CD4-positive, alpha-beta memory T cell (primary cell): ENCODE measurements around the gene NNT. TPM values are rescaled to one million over a fixed set of nuclear protein-coding genes. Genes with fewer than 3 reads are reported as not detected.

Source experiments
- CTCF ChIA-PET: fragments of 350-600 bp; sonication (Branson Sonifier 250); formaldehyde crosslinking; loops from one replicate; lab custom pipeline; 2021; ENCODE audit warnings: inconsistent platforms; ENCODE audit not compliant: partially characterized antibody; lab: Charles Lee
- POLR2A ChIA-PET: fragments of 350-600 bp; sonication (Branson Sonifier 250); formaldehyde crosslinking; loops from one replicate; lab custom pipeline; 2021; ENCODE audit not compliant: partially characterized antibody; lab: Charles Lee
- DNase-seq, 5 donors: peaks; one replicate each; pipeline versions ENCODE4 v3.0.0 to v3.0.0-alpha.2; 2020 to 2022; ENCODE audit warnings: mixed read lengths in 1 of 5
- H3K27ac ChIP-seq: one replicate; pipeline ENCODE4 v1.7.0; 2013; ENCODE audit warnings: low read depth, low read length
- H3K27me3 ChIP-seq: 2 replicates; pipeline ENCODE4 v1.7.0; 2013; ENCODE audit warnings: mild to moderate bottlenecking, low read length, moderate library complexity; ENCODE audit not compliant: insufficient read depth
- H3K36me3 ChIP-seq: 2 replicates; pipeline ENCODE4 v1.7.0; 2013; ENCODE audit warnings: mild to moderate bottlenecking, low read length, moderate library complexity; ENCODE audit not compliant: insufficient read depth
- H3K4me1 ChIP-seq: 2 replicates; pipeline ENCODE4 v1.7.0; 2013; ENCODE audit warnings: mild to moderate bottlenecking, low read length, moderate library complexity; ENCODE audit not compliant: insufficient read depth
- H3K4me3 ChIP-seq, 2 donors: one replicate each; pipeline ENCODE4 v1.7.0; 2013; ENCODE audit warnings: low read length in 2 of 2, mild to moderate bottlenecking in 1 of 2
- H3K9me3 ChIP-seq, 2 donors: one replicate each; pipeline ENCODE4 v1.7.0; 2013; ENCODE audit warnings: low read length in 2 of 2, control low read depth in 1 of 2; ENCODE audit not compliant: control insufficient read depth in 1 of 2
- H3K27ac Mint-ChIP-seq, 7 donors: one replicate each; pipeline ENCODE4 v1.8.0; 2020 to 2021; ENCODE audit warnings: mixed read lengths in 7 of 7, mild to moderate bottlenecking in 6 of 7, inconsistent platforms in 3 of 7, moderate library complexity in 3 of 7
- H3K27me3 Mint-ChIP-seq, 2 donors: one replicate each; pipeline ENCODE4 v1.8.0; 2020 to 2021; ENCODE audit warnings: mixed read lengths in 2 of 2
- H3K36me3 Mint-ChIP-seq, 2 donors: one replicate each; pipeline ENCODE4 v1.8.0; 2020 to 2021; ENCODE audit warnings: mixed read lengths in 2 of 2, inconsistent platforms in 1 of 2, mild to moderate bottlenecking in 1 of 2
- H3K4me1 Mint-ChIP-seq, 4 donors: one replicate each; pipeline ENCODE4 v1.8.0; 2020 to 2021; ENCODE audit warnings: mixed read lengths in 4 of 4, mild to moderate bottlenecking in 1 of 4
- H3K4me3 Mint-ChIP-seq, 8 donors: one replicate each; pipeline ENCODE4 v1.8.0; 2020 to 2021; ENCODE audit warnings: mixed read lengths in 8 of 8, mild to moderate bottlenecking in 7 of 8, moderate library complexity in 6 of 8, inconsistent platforms in 3 of 8
- H3K9me3 Mint-ChIP-seq, 8 donors: one replicate each; pipeline ENCODE4 v1.8.0; 2020 to 2021; ENCODE audit warnings: mixed read lengths in 8 of 8, mild to moderate bottlenecking in 5 of 8, inconsistent platforms in 3 of 8, moderate library complexity in 1 of 8
- intact Hi-C: fragments of 100-400 bp; cut with micrococcal nuclease; formaldehyde crosslinking; loops from one replicate; pipeline ENCODE4 v1.15.1; 2023
- polyA plus RNA-seq, 2 donors: library from polyadenylated mRNA; unstranded; fragments of 300-500 nt; fragmentation: Illumina TruSeq; gene quantifications; one replicate each; pipeline ENCODE4 v1.2.3, GENCODE V29; 2021
- total RNA-seq, 2 experiments: library from RNA; stranded (reverse); gene quantifications; one replicate each; pipeline ENCODE4 v1.2.3, GENCODE V29; 2021

The NNT gene
- total and polyA plus RNA-seq, 4 experiments from 2014 or later = 47.0 to 74.7 (median 56.8) TPM

- H3K4me3 Mint-ChIP-seq = peak within 1 kb of the TSS; percentile 91 to 98 (median 94)
- peaks cover 0 to 14% of the 10 kb centered on the region in 2 donors for H3K36me3 Mint-ChIP-seq
- H3K27me3 Mint-ChIP-seq = no peaks in the 10 kb centered on the region
- ChIA-PET CTCF (interaction anchor here (0.6 to 5.8 kb wide), 6 partner anchors 43 to 73 kb away, joined by 3 to 36 read pairs (median 8); partner anchors contain the start of genes NNT and TMEM267), POLR2A (interaction anchor here (0.6 to 9.5 kb wide), 12 partner anchors 13 to 1653 kb away, joined by 3 to 124 read pairs (median 4); partner anchors contain the start of genes C5orf34, HMGCS1, NNT and RIMOC1)
- H3K9me3 ChIP-seq = no peaks in the 10 kb centered on the region
- peak; percentile 86 to 91 (median 88) for DNase-seq
- H3K36me3 ChIP-seq = no peaks in the 10 kb centered on the region
- peak within 1 kb of the TSS; percentile 84 for H3K27ac ChIP-seq
- intact Hi-C loops = loop anchor here (1.0 to 5.0 kb wide), 8 partner anchors 42 to 1250 kb away; partner anchors contain the start of genes C5orf34, HMGCS1, MRPS30 and NNT
- peak within 1 kb of the TSS; percentile 93 to 99 (median 97) for H3K27ac Mint-ChIP-seq
- peak within 1 kb of the TSS; percentile 79 to 84 for H3K4me3 ChIP-seq
- peaks cover 41% of the 10 kb centered on the region for H3K4me1 ChIP-seq
- peaks cover 7 to 13% (median 10%) of the 10 kb centered on the region in 4 donors for H3K4me1 Mint-ChIP-seq
- no peaks in the 10 kb centered on the region for H3K27me3 ChIP-seq
- no peaks in the 10 kb centered on the region for H3K9me3 Mint-ChIP-seq
These were observed 46.0 kb upstream of the NNT start, which contains the start of gene PAIP1 for GRCh38 chr5:43556857-43557542. PAIP1 (minus strand) TSS chr5:43557077; CDS start chr5:43556846, 231 bp downstream.

GRCh38 chr5:43560128-43560527, 42.9 kb upstream of the NNT start:
- Mint-ChIP-seq H3K4me3 (peak overlapping the region in 3 of 8 donors; percentile 30 to 65 (median 41)), H3K4me1 (peaks cover 7 to 13% (median 8%) of the 10 kb centered on the region in 4 donors), H3K27me3 (no peaks in the 10 kb centered on the region), H3K27ac (peak overlapping the region in 1 of 7 donors; percentile 11), H3K36me3 (peaks cover 0 to 13% of the 10 kb centered on the region in 2 donors), H3K9me3 (no peaks in the 10 kb centered on the region)
- Histone ChIP-seq H3K27me3 (no peaks in the 10 kb centered on the region), H3K4me3 (no peak overlapping the region), H3K27ac (no peak overlapping the region), H3K9me3 (no peaks in the 10 kb centered on the region), H3K4me1 (peaks cover 9% of the 10 kb centered on the region), H3K36me3 (no peaks in the 10 kb centered on the region)
- POLR2A ChIA-PET = interaction anchor here (1.4 to 9.5 kb wide), 2 partner anchors 43 to 75 kb away, joined by 5 to 124 read pairs; partner anchors contain the start of genes NNT and TMEM267
- CTCF ChIA-PET = interaction anchor here (1.8 to 2.1 kb wide), 2 partner anchors 42 to 74 kb away, joined by 4 to 9 read pairs; partner anchors contain the start of gene NNT
- no peak for DNase-seq
- intact Hi-C loops = no loop called here

DNA sequence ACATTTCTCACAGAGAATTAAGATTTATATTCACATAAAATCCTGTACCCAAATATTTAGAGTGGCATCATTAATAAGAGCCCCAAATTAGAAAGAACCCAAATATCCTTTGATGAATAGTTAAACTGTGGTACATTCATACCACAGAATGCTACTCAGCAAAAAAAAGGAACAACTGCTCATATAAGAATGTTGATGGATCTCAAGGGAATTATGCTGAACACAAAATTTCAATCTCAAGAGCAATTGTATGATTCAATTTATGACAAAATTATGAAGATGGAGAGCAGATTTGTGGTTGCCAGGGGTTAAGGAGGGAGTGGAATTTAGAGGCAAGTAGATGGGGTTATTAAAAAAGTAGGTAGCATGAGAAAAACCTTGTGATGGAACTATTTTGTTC, 41.6 kb upstream of the NNT start:
- Mint-ChIP-seq H3K4me1 (peaks cover 4 to 13% (median 6%) of the 10 kb centered on the region in 4 donors), H3K27ac (no peak overlapping the region), H3K27me3 (no peaks in the 10 kb centered on the region), H3K36me3 (peaks cover 0 to 5% of the 10 kb centered on the region in 2 donors), H3K4me3 (no peak overlapping the region), H3K9me3 (no peaks in the 10 kb centered on the region)
- Histone ChIP-seq H3K4me3 (no peak overlapping the region), H3K27ac (no peak overlapping the region), H3K27me3 (no peaks in the 10 kb centered on the region), H3K36me3 (no peaks in the 10 kb centered on the region), H3K4me1 (no peaks in the 10 kb centered on the region), H3K9me3 (no peaks in the 10 kb centered on the region)
- intact Hi-C loops = no loop called here
- POLR2A ChIA-PET = no interaction called here
- no peak for DNase-seq
- CTCF ChIA-PET = no interaction called here

DNA sequence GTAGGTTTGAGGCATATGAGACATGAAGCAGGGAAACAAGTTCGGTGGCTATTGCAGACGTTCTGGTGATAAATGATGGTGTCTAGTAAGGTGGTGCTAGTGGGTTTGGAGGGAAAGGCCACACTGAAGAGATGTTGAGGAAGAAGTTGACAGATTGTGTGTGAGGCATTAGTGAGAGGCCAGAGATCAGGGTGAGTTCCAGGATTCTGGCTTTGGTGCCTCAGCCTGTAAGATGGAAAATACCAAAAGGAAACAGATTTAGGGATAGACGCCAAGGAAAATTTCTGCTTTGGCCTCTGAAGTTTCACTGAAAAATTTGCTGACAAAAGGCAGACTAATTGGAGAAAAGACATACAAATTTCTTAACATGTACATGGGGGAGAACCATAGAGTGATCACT, 39.7 kb upstream of the NNT start:
- DNase-seq = no peak
- H3K4me1 ChIP-seq = no peaks in the 10 kb centered on the region
- H3K9me3 ChIP-seq = no peaks in the 10 kb centered on the region
- Mint-ChIP-seq H3K4me1 (peaks cover 0 to 3% (median 1%) of the 10 kb centered on the region in 4 donors), H3K27ac (no peak overlapping the region), H3K9me3 (no peaks in the 10 kb centered on the region), H3K4me3 (no peak overlapping the region), H3K27me3 (no peaks in the 10 kb centered on the region), H3K36me3 (no peaks in the 10 kb centered on the region)
- CTCF ChIA-PET = no interaction called here
- POLR2A ChIA-PET = no interaction called here
- no peak overlapping the region for H3K4me3 ChIP-seq
- no peak overlapping the region for H3K27ac ChIP-seq
- H3K27me3 ChIP-seq = no peaks in the 10 kb centered on the region
- H3K36me3 ChIP-seq = no peaks in the 10 kb centered on the region
- intact Hi-C loops = no loop called here

- Mint-ChIP-seq H3K27ac (no peak overlapping the region), H3K4me3 (no peak overlapping the region)
- CTCF ChIA-PET = no interaction called here
These were observed 38.6 kb upstream of the NNT start for GRCh38 chr5:43564289-43564850.

GRCh38 chr5:43565043-43565442, 37.9 kb upstream of the NNT start:
- Mint-ChIP-seq H3K27me3 (no peaks in the 10 kb centered on the region), H3K36me3 (no peaks in the 10 kb centered on the region), H3K27ac (no peak overlapping the region), H3K9me3 (no peaks in the 10 kb centered on the region), H3K4me1 (no peaks in the 10 kb centered on the region), H3K4me3 (no peak overlapping the region)
- H3K36me3 ChIP-seq = no peaks in the 10 kb centered on the region
- CTCF ChIA-PET = no interaction called here
- no peak overlapping the region for H3K27ac ChIP-seq
- intact Hi-C loops = no loop called here
- no peaks in the 10 kb centered on the region for H3K4me1 ChIP-seq
- H3K4me3 ChIP-seq = no peak overlapping the region
- DNase-seq = no peak
- H3K9me3 ChIP-seq = no peaks in the 10 kb centered on the region
- POLR2A ChIA-PET = no interaction called here
- no peaks in the 10 kb centered on the region for H3K27me3 ChIP-seq

More at GRCh38 chr5:43564289-43564850, 38.6 kb upstream of the NNT start:
- Histone ChIP-seq H3K9me3 (no peaks in the 10 kb centered on the region), H3K36me3 (no peaks in the 10 kb centered on the region), H3K27ac (no peak overlapping the region), H3K4me1 (no peaks in the 10 kb centered on the region), H3K4me3 (no peak overlapping the region), H3K27me3 (no peaks in the 10 kb centered on the region)
- Mint-ChIP-seq H3K9me3 (no peaks in the 10 kb centered on the region), H3K36me3 (no peaks in the 10 kb centered on the region), H3K4me1 (no peaks in the 10 kb centered on the region), H3K27me3 (no peaks in the 10 kb centered on the region)
- no peak for DNase-seq
- POLR2A ChIA-PET = no interaction called here
- intact Hi-C loops = no loop called here

GRCh38 chr5:43567967-43568366, 35.0 kb upstream of the NNT start:
- Mint-ChIP-seq H3K4me3 (no peak overlapping the region), H3K36me3 (no peaks in the 10 kb centered on the region), H3K27me3 (no peaks in the 10 kb centered on the region), H3K27ac (no peak overlapping the region), H3K9me3 (no peaks in the 10 kb centered on the region), H3K4me1 (no peaks in the 10 kb centered on the region)
- no peaks in the 10 kb centered on the region for H3K9me3 ChIP-seq
- no peaks in the 10 kb centered on the region for H3K27me3 ChIP-seq
- no peak overlapping the region for H3K27ac ChIP-seq
- intact Hi-C loops = no loop called here
- H3K4me1 ChIP-seq = no peaks in the 10 kb centered on the region
- no peaks in the 10 kb centered on the region for H3K36me3 ChIP-seq
- CTCF ChIA-PET = no interaction called here
- POLR2A ChIA-PET = no interaction called here
- no peak overlapping the region for H3K4me3 ChIP-seq
- no peak for DNase-seq
